DOHH2 (cell line): ENCODE measurements around the gene PARVB.

Experiments used
- EZH2phosphoT487 ChIP-seq: fragments of 200-600 bp; sonication (generic); IDR thresholded peaks from 2 replicates; pipeline ENCODE4 v1.6.1; 2017; ENCODE audit warnings: borderline replicate concordance, mild to moderate bottlenecking, antibody characterized with exemption, low read length, moderate library complexity, mixed read lengths
- TF ChIP-seq, protein P1 (sequence below): fragments of 200-600 bp; sonication (generic); IDR thresholded peaks from one replicate; pipeline ENCODE4 v1.5.1; 2014; ENCODE audit warnings: antibody characterized with exemption, mild to moderate bottlenecking, low read depth, low read length; ENCODE audit not compliant: poor library complexity, severe bottlenecking

GRCh38 chr22:44186121-44186510, 162.0 kb downstream of the PARVB start:
- TF ChIP-seq, protein P1, sequence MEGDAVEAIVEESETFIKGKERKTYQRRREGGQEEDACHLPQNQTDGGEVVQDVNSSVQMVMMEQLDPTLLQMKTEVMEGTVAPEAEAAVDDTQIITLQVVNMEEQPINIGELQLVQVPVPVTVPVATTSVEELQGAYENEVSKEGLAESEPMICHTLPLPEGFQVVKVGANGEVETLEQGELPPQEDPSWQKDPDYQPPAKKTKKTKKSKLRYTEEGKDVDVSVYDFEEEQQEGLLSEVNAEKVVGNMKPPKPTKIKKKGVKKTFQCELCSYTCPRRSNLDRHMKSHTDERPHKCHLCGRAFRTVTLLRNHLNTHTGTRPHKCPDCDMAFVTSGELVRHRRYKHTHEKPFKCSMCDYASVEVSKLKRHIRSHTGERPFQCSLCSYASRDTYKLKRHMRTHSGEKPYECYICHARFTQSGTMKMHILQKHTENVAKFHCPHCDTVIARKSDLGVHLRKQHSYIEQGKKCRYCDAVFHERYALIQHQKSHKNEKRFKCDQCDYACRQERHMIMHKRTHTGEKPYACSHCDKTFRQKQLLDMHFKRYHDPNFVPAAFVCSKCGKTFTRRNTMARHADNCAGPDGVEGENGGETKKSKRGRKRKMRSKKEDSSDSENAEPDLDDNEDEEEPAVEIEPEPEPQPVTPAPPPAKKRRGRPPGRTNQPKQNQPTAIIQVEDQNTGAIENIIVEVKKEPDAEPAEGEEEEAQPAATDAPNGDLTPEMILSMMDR: no peak
- no peak for TF ChIP-seq EZH2phosphoT487
